Endothelial cell of umbilical vein (primary cell): ENCODE results near the gene STRA6.

Experiments
- GATA2 ChIP-seq: IDR thresholded peaks from 2 replicates; pipeline ENCODE4 v1.7.0; 2011; ENCODE audit warnings: low read depth, mild to moderate bottlenecking, moderate library complexity, mixed read lengths, low read length; ENCODE audit not compliant: insufficient read length, insufficient read depth
- MYC ChIP-seq: IDR thresholded peaks from one replicate; pipeline ENCODE4 v1.6.1; 2011; ENCODE audit warnings: mild to moderate bottlenecking, low read depth, low read length
- POLR2A ChIP-seq: IDR thresholded peaks from 2 replicates; pipeline ENCODE4 v1.6.1; 2012; ENCODE audit warnings: low read depth, mild to moderate bottlenecking, control low read depth, low read length
- TF ChIP-seq, protein P1 (sequence below): IDR thresholded peaks from 2 replicates; pipeline ENCODE4 v1.6.1; 2011; ENCODE audit not compliant: insufficient read depth, insufficient read length
- TF ChIP-seq, protein P2 (sequence below), 2 donors: IDR thresholded peaks; 1 replicate in 1 of 2; 2 replicates in 1 of 2; pipeline ENCODE4 v1.5.1; 2011; ENCODE audit warnings: low read length in 2 of 2, mild to moderate bottlenecking in 2 of 2, moderate library complexity in 2 of 2, control low read depth in 1 of 2, inconsistent platforms in 1 of 2, low read depth in 1 of 2; ENCODE audit not compliant: insufficient read depth in 1 of 2; ENCODE audit errors: extremely low read depth in 1 of 2

DNA sequence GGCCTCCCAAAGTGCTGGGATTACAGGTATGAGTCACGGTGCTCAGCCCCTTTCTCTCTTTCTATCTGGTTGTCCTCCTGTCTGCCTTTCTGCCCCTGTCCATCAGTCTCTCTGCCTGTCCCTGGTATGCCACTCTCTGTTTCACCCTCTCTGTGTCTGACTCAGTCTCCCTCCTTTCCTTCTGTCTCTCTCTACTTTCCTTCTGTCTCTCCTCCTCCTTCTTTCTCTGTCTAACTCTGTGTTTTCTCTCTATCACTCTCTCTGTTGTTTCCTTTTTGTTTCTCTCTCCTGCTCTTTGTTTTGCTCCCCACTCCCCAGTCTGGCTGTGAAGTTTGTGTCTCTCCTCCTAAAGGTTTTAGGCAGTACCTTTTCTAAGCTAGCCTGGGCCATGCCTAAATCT lies 9.1 kb upstream of the STRA6 start:
- TF ChIP-seq, protein P1, sequence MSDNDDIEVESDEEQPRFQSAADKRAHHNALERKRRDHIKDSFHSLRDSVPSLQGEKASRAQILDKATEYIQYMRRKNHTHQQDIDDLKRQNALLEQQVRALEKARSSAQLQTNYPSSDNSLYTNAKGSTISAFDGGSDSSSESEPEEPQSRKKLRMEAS = no peak
- no peak for TF ChIP-seq POLR2A
- TF ChIP-seq, protein P2, sequence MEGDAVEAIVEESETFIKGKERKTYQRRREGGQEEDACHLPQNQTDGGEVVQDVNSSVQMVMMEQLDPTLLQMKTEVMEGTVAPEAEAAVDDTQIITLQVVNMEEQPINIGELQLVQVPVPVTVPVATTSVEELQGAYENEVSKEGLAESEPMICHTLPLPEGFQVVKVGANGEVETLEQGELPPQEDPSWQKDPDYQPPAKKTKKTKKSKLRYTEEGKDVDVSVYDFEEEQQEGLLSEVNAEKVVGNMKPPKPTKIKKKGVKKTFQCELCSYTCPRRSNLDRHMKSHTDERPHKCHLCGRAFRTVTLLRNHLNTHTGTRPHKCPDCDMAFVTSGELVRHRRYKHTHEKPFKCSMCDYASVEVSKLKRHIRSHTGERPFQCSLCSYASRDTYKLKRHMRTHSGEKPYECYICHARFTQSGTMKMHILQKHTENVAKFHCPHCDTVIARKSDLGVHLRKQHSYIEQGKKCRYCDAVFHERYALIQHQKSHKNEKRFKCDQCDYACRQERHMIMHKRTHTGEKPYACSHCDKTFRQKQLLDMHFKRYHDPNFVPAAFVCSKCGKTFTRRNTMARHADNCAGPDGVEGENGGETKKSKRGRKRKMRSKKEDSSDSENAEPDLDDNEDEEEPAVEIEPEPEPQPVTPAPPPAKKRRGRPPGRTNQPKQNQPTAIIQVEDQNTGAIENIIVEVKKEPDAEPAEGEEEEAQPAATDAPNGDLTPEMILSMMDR (IDR thresholded peaks at IDR 0.05; ENCODE audit: extremely low read depth in 1 of 2, insufficient read depth in 1 of 2, low read depth in 1 of 2, low read length in 2 of 2) = no peak
- no peak for TF ChIP-seq GATA2
- no peak for TF ChIP-seq MYC
